Choroid plexus epithelial cell (primary cell): Measurements from ENCODE around the gene PITX2.
"Not testable (repeated sequence)": the region's sequence is repeated elsewhere in the genome, so short reads cannot be mapped to it uniquely, and the experiment has no call there.

Experiments used
- DNase-seq: peaks from one replicate; pipeline ENCODE4 v3.0.0-alpha.2; 2010; ENCODE audit warnings: low read depth
- H3K4me3 ChIP-seq: 2 replicates; pipeline ENCODE4 v1.5.1; 2011; ENCODE audit warnings: low read depth, mild to moderate bottlenecking, control low read depth, low read length, moderate library complexity
- TF ChIP-seq, protein P1 (sequence below): conservative IDR thresholded peaks from 2 replicates; pipeline ENCODE4 v1.5.1; 2011; ENCODE audit warnings: low read depth, mild to moderate bottlenecking, control low read depth, inconsistent platforms, low read length, moderate library complexity

The PITX2 gene

DNA sequence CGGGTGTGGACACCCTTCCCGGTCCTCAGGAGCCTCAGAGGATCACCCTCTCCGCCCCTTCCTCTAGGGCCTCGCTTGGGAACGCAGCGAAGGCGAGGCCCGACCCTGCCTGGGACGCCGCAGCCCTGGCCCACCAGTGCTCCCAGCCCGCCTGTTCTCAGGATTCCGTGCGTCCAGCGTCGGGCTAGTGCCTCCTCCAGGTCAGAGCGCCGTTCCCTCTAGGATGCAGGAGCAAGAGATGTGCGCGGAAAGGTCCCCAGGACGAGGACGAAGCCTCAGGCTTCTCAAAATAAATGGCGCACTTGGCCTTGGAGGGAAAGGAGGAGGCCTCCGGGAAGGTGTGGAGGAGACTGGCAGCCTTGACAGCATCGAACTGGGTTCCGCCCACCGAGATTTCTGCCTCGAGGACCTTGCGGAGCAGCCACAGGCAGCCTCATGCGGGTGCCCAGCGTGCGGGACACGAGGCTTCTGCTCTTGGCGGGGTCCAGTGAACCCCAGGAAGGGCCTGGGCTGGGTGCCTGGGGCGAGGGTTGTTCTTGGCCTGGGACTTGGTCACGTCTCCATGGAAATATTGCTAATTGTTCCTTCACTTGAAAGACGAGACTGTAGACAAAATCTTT, 35.1 kb downstream of the PITX2 start:
- no peak overlapping the region for H3K4me3 ChIP-seq
- no peak for DNase-seq
- TF ChIP-seq, protein P1, sequence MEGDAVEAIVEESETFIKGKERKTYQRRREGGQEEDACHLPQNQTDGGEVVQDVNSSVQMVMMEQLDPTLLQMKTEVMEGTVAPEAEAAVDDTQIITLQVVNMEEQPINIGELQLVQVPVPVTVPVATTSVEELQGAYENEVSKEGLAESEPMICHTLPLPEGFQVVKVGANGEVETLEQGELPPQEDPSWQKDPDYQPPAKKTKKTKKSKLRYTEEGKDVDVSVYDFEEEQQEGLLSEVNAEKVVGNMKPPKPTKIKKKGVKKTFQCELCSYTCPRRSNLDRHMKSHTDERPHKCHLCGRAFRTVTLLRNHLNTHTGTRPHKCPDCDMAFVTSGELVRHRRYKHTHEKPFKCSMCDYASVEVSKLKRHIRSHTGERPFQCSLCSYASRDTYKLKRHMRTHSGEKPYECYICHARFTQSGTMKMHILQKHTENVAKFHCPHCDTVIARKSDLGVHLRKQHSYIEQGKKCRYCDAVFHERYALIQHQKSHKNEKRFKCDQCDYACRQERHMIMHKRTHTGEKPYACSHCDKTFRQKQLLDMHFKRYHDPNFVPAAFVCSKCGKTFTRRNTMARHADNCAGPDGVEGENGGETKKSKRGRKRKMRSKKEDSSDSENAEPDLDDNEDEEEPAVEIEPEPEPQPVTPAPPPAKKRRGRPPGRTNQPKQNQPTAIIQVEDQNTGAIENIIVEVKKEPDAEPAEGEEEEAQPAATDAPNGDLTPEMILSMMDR: no peak

DNA sequence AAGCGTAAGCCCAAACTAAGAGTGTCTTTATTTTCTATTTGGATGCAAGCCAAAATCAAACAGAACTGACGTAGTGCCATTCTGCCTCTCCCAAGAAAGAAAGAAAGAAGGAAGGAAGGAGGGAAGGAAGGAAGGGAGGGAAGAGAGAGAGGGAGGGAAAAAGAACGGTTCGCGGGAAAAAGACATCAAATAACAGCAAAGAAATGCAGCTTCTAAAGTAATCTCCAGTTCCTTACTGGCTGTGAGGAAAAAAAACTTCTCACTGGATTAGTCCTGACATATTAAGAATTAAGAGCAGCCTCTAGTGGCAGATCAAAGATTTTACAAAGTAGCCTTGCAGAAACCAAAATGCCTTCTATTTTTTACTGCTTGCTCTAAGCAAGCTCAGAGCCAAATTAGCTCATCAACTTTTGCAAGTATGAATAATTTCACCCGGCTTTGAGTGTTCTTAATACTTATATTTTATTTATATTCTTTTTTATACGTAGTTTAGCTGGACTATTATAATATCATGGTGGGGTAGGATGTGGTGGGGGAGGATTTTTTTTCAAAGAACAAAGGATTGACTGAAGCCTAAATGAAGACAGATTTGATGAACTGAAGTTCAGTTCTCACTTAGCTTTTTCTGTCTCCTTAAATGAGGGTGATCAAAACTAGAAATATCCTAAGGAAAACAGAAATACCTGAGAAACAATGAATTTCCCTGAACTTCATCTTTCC, 36.6 kb downstream of the PITX2 start:
- DNase-seq: peak; percentile 87
- TF ChIP-seq, protein P1: peak; percentile 68
- peak overlapping the region; percentile 29 for H3K4me3 ChIP-seq

- DNase-seq, H3K4me3 ChIP-seq: not testable (repeated sequence)
Measured at GRCh38 chr4:110576696-110577095, 46.2 kb downstream of the PITX2 start.
